CMK (cell line): ENCODE results near the gene HOTAIR.

ENCODE experiments used
- DNase-seq: peaks from one replicate; pipeline ENCODE4 v3.0.0-alpha.2; 2010; ENCODE audit warnings: low read depth

HOTAIR gene

DNA sequence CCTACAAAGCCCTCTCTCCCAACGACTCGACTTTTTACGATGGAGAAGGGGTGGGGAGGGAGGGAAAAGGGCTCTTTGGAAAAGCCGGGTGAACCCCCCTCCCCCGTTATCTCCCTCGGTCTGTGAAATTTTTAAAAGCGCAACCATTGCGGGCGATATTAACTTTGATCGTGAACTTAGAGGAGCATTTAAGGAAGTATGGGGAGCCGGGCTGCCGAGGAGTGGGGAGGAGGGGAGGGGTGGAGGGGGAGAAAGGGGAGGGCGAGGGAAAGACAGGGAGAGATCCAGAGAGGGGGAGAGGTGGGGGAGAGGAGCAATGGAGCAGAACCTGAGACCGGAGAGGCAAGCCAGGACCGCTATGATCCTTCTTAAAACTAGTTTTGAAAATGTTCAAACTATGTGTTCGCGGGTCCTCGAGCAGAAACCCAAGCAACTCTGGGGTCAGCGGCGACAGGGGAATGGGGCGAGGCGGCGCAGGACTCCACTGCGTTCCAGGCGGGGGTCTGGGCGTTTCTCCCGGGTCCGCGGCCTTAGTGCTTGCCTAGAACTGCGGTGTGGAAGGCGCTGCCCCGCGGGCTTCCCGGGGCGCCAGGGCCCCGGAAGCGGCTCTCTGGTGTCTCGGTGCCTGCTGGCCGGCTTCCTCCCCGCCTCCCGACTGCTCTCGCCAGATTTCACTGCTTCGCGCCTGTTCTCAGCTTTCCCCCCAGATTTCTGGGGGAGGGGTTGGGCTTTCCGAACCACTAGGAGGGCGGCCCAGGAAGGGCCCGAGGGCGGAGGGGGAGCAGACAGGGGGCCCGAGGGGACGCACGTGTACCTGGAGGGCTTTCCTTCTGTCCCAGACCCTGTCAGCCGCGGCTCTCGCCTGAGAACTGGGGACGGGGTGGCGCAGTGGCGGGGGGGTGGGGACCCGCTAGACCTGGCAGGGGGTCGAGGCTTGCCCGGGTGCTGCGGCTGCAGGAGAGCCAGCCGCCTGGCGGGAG, at the start of gene HOTAIR:
TSS of gene HOTAIR (minus strand) at position 871 of the 980 bp plus-strand sequence.
- DNase-seq: no peak

- no peak for DNase-seq
Observed at GRCh38 chr12:54024127-54024526, 49.4 kb upstream of the HOTAIR start.

DNA sequence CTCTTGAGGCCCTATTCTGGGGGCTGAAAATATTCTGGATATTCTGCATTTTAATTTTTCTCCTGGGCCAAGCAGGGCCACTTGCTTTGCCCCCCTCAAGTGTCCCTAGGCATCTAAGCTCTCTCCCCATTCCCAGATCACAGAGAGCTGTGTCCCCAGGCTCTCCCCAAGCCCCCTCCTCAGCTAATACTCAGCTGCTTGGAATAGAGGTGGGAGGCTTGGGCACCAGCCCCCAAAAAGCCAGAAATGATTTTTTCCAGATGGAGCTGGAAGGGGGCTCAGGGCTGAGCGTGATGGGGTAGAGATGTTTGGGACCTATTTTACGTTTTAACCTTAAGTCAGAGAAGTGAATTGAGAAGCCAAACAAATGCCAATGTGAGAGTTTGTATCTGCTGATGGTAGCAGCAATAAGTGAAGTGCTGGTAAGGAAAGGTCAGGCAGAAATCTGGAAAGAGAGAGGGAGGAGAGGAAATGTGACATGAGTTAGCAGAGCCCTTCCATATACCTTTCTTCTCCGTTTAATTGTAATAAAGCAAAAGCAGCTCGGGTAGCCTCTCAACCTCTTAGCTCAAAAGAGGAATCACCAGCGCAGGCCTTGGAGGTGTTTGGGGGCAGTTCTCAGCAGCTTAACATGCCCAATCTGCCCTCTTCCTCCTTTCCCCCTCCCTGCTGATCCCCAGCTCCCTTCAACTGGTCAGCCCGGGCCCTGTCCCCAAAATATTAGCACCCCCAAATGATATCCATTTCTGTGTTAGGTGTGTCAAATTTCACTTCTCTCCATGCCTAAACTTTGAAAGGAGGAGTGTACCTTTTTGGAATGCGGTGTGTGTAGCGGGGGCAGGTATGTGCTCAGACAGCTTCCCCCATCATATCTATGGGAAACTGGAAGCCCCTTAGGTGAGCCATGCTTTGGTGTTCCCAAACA, 48.5 kb upstream of the HOTAIR start:
- no peak for DNase-seq

DNA sequence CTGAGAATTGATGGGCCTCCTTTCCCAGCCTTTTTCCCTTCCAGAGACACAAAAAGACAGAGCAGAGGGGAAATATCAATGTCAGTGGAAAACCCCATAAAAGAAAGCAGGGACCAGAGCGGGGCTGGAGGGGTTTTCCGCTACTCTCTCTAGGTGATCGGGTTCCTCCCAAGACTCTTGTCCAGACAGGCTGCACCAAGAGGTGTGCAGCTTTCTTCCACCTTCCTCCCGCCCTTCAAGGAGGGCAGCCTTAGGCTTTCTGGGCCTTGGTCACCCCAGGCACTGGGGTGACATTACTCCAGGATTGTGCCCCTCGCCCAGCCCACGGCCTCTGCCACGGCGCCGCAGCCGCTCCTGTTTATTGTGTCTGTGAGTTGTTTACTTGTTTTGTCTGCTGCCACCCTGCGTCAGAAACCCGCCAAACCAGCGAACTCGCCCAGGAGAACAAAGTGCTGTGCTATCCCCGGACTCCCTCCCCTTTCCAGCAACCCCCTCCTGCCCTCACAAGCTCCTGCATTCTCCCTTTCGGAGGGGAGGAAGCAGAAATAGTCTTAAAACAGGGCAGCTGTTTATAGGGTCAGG, 46.8 kb upstream of the HOTAIR start:
- no peak for DNase-seq

- DNase-seq: no peak
Observed at GRCh38 chr12:54020591-54021405, 46.0 kb upstream of the HOTAIR start.

DNA sequence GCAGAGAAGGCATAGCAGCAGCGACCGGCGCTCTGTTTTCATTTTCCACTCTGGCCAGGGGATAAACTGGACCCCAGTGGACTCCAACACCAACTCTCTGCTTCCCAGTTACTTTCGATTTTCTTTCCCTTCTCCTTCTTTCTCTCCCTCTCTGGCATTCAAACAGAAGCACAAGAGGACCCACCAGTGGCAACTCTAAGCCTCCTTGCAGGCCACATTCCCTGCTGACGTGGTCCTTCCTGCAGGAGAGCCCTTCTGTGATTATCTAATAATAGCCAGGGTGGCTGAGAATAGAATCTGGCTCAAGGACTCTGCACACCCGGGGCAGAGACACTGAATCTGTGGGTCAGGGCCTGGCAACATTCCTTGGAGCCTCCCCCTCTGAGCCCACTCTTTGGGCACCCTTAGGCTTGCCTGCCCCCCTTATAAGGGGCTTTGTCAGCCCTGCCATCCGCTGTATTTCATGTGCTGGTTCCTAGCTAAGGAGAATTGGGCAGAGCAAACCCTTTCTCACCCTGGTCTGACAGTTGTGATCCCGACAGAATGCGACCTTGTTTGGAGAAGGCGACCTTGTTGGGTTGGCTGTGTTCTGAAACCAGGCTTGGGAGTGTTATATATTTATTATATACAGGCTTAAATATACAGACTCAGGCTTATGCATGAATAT, 45.3 kb upstream of the HOTAIR start:
- no peak for DNase-seq

DNA sequence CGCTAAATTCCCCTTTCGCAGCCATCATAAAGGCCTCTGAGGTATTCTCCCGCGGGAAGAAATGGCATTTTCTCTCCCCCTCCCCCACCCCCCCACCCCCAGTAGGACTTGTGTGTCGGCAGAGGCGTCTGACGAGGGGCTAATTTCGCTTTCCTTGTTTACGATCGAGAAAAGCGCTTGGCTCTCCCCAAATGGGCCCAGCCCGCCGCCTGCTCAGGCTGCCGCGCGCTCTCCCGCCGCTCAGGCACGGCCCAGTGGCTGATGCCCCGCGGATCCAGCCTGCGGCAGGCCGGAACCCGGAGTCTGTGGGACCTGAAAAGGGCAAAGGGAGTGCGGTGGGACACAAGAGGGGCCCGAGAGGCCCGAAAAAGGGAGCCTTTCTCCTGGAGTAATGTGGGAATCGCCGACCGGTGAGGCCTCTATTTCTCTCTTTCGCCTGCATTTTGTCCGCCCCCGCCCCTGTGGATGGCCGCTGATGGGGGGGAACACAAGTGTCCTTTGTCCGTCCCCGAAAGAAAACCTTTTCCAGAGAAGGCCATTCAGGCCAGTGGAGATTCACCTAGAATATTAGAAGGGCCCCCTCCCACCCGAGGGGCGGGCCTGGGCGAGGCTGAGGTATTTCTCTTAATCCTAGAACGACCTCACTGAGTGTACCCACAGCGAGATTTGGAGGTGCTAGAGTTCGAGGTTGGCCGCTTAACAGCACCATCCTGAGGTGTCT, 44.5 kb upstream of the HOTAIR start:
- DNase-seq: no peak

- no peak for DNase-seq
Observed at GRCh38 chr12:54018468-54018984, 43.8 kb upstream of the HOTAIR start.

DNA sequence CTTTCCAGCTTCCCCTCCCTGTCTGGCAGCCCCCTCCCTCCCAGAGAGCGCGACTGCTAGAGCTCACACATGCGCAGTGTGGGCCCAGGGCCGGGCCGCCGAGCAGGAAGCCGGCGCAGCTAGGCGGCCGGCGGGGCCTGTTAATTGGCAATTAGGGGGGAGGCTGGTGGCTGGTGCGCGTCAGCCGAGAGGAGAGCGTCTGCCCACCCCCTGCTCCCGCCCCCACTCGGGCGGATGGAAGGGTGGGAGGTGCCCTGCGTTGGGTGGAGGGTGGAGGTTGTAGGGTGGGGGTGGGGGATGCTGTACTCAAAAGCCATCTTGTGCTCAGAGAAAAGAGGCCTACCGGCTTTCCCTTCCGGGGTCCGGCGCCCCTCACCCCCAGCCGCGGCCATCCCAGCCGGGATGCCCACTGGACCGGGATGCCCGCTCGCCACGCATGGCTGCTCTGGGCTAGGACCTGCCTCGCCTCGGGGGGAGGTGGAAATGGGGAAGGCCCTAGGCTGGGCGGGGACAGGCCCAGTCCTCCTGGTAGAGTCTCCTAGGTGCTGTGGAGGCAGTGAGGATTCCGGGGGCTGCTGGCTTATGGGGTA, 43.2 kb upstream of the HOTAIR start:
- DNase-seq: peak; percentile 87

- DNase-seq: no peak
Observed at GRCh38 chr12:54017027-54017788, 42.5 kb upstream of the HOTAIR start.

DNA sequence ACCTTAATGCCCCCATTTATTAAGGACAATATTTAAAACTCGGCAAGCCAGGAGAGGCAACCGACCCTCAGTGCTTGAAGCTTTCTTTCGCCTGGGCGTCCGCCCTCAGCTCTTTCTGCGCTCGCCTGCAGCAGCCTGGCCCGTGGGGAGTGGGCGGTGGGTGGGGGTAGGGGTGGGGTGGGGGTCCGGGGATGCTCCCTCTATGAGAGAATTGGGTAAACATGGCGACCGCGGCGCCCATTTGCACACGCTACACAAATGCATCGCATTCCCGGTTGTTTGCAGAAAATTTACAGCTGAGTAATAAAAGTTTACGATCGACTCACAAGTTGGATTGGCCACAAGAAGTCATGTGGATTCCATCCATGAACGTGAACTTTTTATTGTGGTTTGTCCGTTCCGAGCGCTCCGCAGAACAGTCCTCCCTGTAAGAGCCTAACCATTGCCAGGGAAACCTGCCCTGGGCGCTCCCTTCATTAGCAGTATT, 41.8 kb upstream of the HOTAIR start:
- no peak for DNase-seq

- DNase-seq: no peak
Observed at GRCh38 chr12:54016051-54016450, 41.3 kb upstream of the HOTAIR start.

DNA sequence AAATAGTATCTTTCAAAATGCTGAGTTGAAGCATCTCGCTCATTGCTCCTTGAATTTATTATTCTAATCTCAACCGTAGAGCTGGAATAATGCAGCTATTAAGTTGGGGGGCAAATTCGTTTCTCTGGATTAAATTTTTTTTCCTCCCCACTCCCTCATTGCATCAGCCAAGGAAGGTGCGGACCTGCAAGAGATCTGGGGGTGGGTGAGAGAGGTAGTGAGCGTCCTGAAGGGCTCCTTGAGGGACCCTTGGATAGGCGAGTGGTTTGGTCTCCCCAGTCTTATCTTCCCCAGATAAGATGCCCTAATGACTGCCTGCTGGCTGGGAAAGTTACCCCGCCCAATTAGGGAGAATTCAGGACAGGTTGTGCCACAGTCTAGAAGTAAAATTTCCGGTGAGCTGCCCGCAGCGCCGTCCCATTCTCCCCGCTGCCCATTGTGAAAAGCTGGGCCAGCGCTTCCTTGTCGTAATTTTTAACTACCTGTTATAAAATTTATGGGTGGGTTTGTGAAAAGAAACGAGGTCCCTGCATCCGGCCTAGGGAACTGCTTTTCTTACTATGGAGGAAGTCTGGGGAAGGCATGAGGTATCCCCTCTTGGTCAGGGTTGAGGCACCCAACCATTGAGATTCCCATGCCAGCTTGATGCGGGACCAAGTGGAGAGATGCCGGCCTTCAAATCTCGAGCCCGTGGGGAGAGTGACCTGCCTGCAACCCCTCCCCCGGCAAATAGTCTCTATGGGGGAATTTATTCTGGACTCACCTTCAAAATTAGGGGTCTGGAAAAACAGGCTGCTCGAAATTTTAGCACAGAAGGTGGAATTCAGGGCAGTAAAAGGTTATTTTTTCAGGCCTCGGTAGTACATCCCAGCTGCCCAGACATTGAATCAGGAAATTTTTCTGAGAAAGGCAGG, 40.5 kb upstream of the HOTAIR start:
- no peak for DNase-seq

DNA sequence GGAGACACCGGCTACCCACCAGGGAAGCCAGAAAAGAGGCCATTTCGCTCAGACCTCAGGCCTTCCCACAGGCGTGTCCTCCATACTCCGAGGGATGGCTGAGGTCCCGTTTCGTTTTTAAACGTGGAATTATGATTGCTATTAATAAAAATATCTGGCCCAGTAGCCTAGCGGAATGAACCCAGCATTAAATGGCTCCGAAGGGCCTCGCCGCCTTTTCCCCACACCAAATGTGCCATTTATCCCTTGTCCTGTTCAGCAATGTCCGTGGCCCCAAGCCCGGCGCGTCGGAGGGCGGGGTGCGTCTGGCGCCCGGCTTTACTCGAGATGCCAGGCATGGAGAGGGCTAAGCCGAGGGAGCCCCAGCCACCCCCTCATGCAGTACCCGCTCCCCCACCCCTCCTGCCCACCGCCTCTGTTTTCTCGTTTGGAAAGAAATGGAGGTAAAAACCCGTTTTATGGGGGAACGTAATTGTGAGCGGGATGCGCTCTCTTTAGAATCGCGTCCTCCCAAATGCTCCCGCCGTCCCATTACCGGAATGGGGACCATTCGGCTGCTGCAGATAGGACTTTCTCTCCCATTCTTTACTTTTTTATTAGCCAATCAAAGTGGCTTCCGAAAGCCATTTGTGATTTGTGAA, 39.7 kb upstream of the HOTAIR start:
- DNase-seq: no peak

DNA sequence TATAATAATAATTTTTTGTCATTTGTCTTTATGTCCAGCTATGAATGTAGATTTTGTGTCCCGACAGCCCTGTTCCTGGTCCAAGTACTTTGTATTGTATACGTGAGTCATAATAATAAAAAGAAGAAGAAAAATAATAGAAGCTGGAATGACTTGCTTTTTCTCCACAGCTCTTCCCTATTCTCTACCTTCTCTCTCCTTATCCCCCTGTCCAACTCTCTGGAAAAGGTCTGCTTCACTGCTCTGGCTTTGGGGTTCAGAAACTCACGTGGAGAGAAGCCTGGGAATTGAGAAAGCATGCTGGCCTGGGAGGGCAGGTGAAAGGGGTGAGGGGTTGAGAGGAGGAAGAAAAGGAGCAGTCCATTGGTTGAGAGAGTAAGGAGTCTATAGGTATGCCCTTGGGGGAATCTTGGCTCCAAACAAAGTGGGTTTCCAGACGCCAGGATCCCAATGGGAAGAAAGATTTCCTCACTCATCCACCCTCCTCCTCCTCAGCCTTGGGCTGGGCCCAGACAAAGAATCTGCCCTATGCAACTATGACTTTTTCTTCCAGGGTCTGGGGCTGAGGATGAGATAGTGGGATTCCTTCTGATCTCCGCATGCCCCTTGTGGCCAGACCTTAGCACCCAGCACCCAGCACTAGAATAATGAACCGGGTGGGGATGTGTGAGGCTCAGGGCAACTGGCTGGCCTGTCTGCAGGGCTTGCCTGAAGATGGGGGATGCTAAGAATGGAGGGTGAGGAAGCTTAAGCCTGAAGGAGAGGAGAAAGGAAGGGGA, 38.1 kb upstream of the HOTAIR start:
- DNase-seq: no peak
